ENCODE measurements around the gene FYB2.

The FYB2 gene

GRCh38 chr1:56771717-56772116 lies 47.5 kb downstream of the FYB2 start:
- no peak for TF ChIP-seq CTCF (IDR thresholded peaks at IDR 0.05; ENCODE audit: borderline replicate concordance, insufficient read depth, low read depth, low read length)
- no peak overlapping the region for H3K4me3 ChIP-seq (ENCODE audit: low read depth, low read length)

GRCh38 chr1:56758794-56759193 lies 60.4 kb downstream of the FYB2 start:
- TF ChIP-seq CTCF (IDR thresholded peaks at IDR 0.05; ENCODE audit: borderline replicate concordance, insufficient read depth, low read depth, low read length), result no peak
- no peak overlapping the region for H3K4me3 ChIP-seq (ENCODE audit: low read depth, low read length)

GRCh38 chr1:56758135-56758534 lies 61.1 kb downstream of the FYB2 start:
- no peak overlapping the region for H3K4me3 ChIP-seq (ENCODE audit: low read depth, low read length)
- no peak for TF ChIP-seq CTCF (IDR thresholded peaks at IDR 0.05; ENCODE audit: borderline replicate concordance, insufficient read depth, low read depth, low read length)

- no peak for TF ChIP-seq CTCF (IDR thresholded peaks at IDR 0.05; ENCODE audit: borderline replicate concordance, insufficient read depth, low read depth, low read length)
- no peak overlapping the region for H3K4me3 ChIP-seq (ENCODE audit: low read depth, low read length)
These were observed 63.3 kb downstream of the FYB2 start for GRCh38 chr1:56755911-56756310.

GRCh38 chr1:56754708-56755479 lies 64.3 kb downstream of the FYB2 start:
- no peak for TF ChIP-seq CTCF (IDR thresholded peaks at IDR 0.05; ENCODE audit: borderline replicate concordance, insufficient read depth, low read depth, low read length)
- H3K4me3 ChIP-seq (ENCODE audit: low read depth, low read length), result no peak overlapping the region

GRCh38 chr1:56745231-56745630 lies 74.0 kb downstream of the FYB2 start:
- no peak for TF ChIP-seq CTCF (IDR thresholded peaks at IDR 0.05; ENCODE audit: borderline replicate concordance, insufficient read depth, low read depth, low read length)
- no peak overlapping the region for H3K4me3 ChIP-seq (ENCODE audit: low read depth, low read length)

GRCh38 chr1:56728964-56729363 lies 90.2 kb downstream of the FYB2 start:
- H3K4me3 ChIP-seq (ENCODE audit: low read depth, low read length), result no peak overlapping the region
- TF ChIP-seq CTCF (IDR thresholded peaks at IDR 0.05; ENCODE audit: borderline replicate concordance, insufficient read depth, low read depth, low read length), result no peak
